HepG2 (cell line): ENCODE data around the gene ENTPD2. TPM values are rescaled to one million over a fixed set of nuclear protein-coding genes. Genes with fewer than 3 reads are reported as not detected.

Experiments
- ARID4A ChIP-seq: sonication (generic); formaldehyde crosslinking; IDR thresholded peaks from 2 replicates; pipeline ENCODE4 v1.5.0; 2020; ENCODE audit warnings: mild to moderate bottlenecking, missing genetic modification reagents, borderline replicate concordance
- ARNTL ChIP-seq: sonication (generic); formaldehyde crosslinking; IDR thresholded peaks from 2 replicates; pipeline ENCODE4 v1.4.0; 2020; ENCODE audit warnings: mild to moderate bottlenecking, missing genetic modification reagents
- MYPOP ChIP-seq: sonication (generic); formaldehyde crosslinking; IDR thresholded peaks from 2 replicates; pipeline ENCODE4 v1.8.1; 2023; ENCODE audit warnings: mild to moderate bottlenecking, moderate library complexity, missing genetic modification reagents
- NFE2L2 ChIP-seq: fragments of 150-350 bp; IDR thresholded peaks from 2 replicates; pipeline ENCODE4 v1.6.1; 2014; ENCODE audit warnings: low read length
- PRMT3 ChIP-seq: sonication (generic); formaldehyde crosslinking; IDR thresholded peaks from 2 replicates; pipeline ENCODE4 v1.8.1; 2022; ENCODE audit warnings: low read depth, mild to moderate bottlenecking, moderate library complexity, missing genetic modification reagents, borderline replicate concordance
- RERE ChIP-seq: IDR thresholded peaks from 2 replicates; pipeline ENCODE4 v1.6.1; 2016; ENCODE audit warnings: low read depth, missing genetic modification reagents, missing compliant biosample characterization
- RFXANK ChIP-seq: IDR thresholded peaks from 2 replicates; pipeline ENCODE4 v1.6.1; 2016
- TEF ChIP-seq: sonication (generic); formaldehyde crosslinking; IDR thresholded peaks from 2 replicates; pipeline ENCODE4 v1.5.0; 2020; ENCODE audit warnings: missing genetic modification reagents
- ZBTB14 ChIP-seq: sonication (generic); formaldehyde crosslinking; IDR thresholded peaks from 2 replicates; pipeline ENCODE4 v1.4.0; 2020; ENCODE audit warnings: missing genetic modification reagents
- ZBTB43 ChIP-seq: sonication (generic); formaldehyde crosslinking; conservative IDR thresholded peaks from 2 replicates; pipeline ENCODE4 v1.4.0; 2020; ENCODE audit warnings: missing genetic modification reagents
- ZNF12 ChIP-seq: sonication (generic); formaldehyde crosslinking; IDR thresholded peaks from 2 replicates; pipeline ENCODE4 v1.5.0; 2020; ENCODE audit warnings: missing genetic modification reagents
- ZNF138 ChIP-seq: sonication (generic); formaldehyde crosslinking; IDR thresholded peaks from 2 replicates; pipeline ENCODE4 v1.5.0; 2020; ENCODE audit warnings: mild to moderate bottlenecking, low read depth, missing genetic modification reagents
- ZNF737 ChIP-seq: sonication (generic); formaldehyde crosslinking; IDR thresholded peaks from 2 replicates; pipeline ENCODE4 v1.5.0; 2020; ENCODE audit warnings: missing genetic modification reagents, mild to moderate bottlenecking, borderline replicate concordance
- polyA plus RNA-seq, 8 experiments: library from polyadenylated mRNA; depleted of rRNA in 3 of 8; stranded (reverse) in 7 of 8; unstranded in 1 of 8; fragments of >200 nt; fragmentation: Illumina TruSeq in 4 of 8; extraction: Trizol in 4 of 8; gene quantifications; 2 replicates each; pipeline versions ENCODE4 v1.2.1 to v1.2.3, GENCODE V29; 2011 to 2016; ENCODE audit warnings: low read depth in 4 of 8, missing spikeins in 1 of 8, mixed read lengths in 1 of 8; ENCODE audit not compliant: insufficient read depth in 1 of 8
- total RNA-seq, 5 experiments: library from RNA; depleted of rRNA; stranded (reverse); fragments of >200 nt; fragmentation: Illumina TruSeq; extraction: Trizol; gene quantifications; 2 replicates each; pipeline ENCODE4 v1.2.3, GENCODE V29; 2016; ENCODE audit warnings: low read depth in 1 of 5

The ENTPD2 gene
- total and polyA plus RNA-seq, 2 of the 13 experiments (the other 11 are each of a cell fraction or from before 2014, with no cell fraction given): 0.95 to 3.2 TPM

GRCh38 chr9:137053944-137054931, at the start of gene ENTPD2 (continued):
- TF ChIP-seq RERE (CRISPR knock-in tag) (no peak), ZBTB14 (CRISPR knock-in tag) (no peak), ZBTB43 (CRISPR knock-in tag) (no peak), ZNF737 (CRISPR knock-in tag) (0 out of 2 replicates have a peak, but pooled peaks have one; percentile 55), NFE2L2 (no peak), PRMT3 (CRISPR knock-in tag) (no peak), ARNTL (CRISPR knock-in tag) (no peak), TEF (no peak), MYPOP (CRISPR knock-in tag) (no peak), ZNF12 (no peak), RFXANK (CRISPR knock-in tag) (no peak), ARID4A (CRISPR knock-in tag) (no peak; the same call in none of the 2 replicates), ZNF138 (CRISPR knock-in tag) (no peak)
